Measurements from ENCODE around the gene RAVER1. TPM values are rescaled to one million over a fixed set of nuclear protein-coding genes. Genes with fewer than 3 reads are reported as not detected.
"Not testable (repeated sequence)": the region's sequence is repeated elsewhere in the genome, so short reads cannot be mapped to it uniquely, and the experiment has no call there.

Gene RAVER1
- polyA plus RNA-seq, 1 donor: 10.9 TPM

DNA sequence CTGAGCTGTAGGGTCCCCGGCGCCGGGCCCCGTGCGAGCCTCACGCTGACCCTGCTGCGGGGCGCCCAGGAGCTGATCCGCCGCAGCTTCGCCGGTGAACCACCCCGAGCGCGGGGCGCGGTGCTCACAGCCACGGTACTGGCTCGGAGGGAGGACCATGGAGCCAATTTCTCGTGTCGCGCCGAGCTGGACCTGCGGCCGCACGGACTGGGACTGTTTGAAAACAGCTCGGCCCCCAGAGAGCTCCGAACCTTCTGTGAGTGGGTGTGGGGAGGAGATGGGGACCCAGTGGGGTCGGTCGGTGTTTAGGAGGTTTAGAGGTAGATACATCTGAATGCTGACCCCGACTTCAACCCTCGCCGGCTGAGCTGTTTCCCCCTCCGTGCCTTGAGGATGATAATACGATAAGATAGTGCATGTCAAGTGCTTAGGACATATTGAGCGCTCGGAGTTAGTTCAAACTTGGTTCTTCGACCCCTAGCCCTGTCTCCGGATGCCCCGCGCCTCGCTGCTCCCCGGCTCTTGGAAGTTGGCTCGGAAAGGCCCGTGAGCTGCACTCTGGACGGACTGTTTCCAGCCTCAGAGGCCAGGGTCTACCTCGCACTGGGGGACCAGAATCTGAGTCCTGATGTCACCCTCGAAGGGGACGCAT, 41.6 kb downstream of the RAVER1 start:
- no peak for DNase-seq (ENCODE audit: low read depth)

DNA sequence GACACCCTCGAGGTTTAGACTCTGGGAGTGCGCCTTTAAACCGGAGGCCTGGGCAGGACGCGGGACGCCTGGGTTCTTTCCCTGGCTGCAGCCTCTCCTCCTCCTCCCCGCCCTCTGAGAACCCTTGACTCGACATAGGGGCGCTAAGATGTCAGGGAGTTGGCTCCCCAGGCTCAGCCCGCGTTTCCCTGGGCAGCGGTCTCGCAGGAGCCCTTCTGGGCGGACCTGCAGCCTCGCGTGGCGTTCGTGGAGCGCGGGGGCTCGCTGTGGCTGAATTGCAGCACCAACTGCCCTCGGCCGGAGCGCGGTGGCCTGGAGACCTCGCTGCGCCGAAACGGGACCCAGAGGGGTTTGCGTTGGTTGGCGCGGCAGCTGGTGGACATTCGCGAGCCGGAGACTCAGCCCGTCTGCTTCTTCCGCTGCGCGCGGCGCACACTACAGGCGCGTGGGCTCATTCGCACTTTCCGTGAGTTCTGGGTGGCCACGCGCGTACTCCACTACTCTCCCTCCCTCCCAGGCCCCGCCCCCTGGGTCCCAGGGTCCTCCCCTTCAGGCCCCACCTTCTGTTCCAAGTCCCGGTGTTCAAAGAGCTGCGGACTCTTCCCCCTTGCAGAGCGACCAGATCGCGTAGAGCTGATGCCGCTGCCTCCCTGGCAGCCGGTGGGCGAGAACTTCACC, 42.3 kb downstream of the RAVER1 start:
- DNase-seq (ENCODE audit: low read depth): no peak

DNA sequence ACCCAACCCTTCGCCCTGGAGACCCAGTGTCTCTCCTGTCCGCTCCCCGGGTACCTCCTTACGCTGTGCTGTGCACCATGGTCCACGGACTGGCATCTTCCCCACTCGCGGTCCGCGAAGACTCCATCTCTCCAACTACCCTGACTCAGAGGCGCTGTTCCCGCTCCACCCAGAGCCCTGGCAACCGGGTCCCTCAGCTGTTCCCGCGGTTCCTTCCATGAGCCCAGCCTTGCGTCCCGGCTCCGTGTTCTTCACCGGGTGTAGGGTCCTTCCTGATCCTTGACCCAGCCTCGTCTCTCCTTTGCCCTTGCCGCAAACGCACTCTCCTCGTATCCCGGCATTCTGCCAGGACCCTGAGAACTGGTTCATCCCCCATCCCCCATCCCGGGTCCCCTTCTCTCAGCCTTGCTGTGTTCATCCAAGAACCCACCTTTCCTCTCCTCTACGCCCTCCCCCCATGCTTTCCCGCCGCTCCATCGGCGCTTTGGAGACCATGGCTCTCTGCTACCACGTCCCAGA, 42.9 kb downstream of the RAVER1 start:
- no peak for DNase-seq (ENCODE audit: low read depth)

DNA sequence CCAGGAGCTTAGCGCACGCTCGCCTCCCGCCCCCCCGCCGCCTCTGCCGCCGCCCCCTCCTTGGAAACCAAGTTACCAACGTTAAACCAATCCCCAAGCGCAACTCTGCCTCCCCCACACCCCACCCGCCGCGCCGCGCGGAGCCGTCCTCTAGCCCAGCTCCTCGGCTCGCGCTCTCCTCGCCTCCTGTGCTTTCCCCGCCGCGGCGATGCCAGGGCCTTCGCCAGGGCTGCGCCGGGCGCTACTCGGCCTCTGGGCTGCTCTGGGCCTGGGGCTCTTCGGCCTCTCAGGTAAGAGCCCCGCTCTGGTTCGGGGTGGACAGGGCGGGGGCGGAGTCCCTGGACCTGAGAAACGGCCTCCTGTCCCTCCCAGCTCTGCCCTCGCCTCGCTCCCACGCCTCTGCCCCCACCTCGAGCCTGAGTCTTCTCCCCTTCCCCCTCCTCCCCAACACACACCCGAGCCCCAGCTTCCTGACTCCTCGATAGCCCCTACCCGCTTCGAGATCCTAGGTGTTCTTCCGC, 43.4 kb downstream of the RAVER1 start, which contains the start of gene ICAM5:
Gene ICAM5, plus strand, starts transcription at position 117 of the 521 bp plus-strand sequence. Its CDS starts 92 bp downstream, at position 209.
- no peak for DNase-seq (ENCODE audit: low read depth)

DNA sequence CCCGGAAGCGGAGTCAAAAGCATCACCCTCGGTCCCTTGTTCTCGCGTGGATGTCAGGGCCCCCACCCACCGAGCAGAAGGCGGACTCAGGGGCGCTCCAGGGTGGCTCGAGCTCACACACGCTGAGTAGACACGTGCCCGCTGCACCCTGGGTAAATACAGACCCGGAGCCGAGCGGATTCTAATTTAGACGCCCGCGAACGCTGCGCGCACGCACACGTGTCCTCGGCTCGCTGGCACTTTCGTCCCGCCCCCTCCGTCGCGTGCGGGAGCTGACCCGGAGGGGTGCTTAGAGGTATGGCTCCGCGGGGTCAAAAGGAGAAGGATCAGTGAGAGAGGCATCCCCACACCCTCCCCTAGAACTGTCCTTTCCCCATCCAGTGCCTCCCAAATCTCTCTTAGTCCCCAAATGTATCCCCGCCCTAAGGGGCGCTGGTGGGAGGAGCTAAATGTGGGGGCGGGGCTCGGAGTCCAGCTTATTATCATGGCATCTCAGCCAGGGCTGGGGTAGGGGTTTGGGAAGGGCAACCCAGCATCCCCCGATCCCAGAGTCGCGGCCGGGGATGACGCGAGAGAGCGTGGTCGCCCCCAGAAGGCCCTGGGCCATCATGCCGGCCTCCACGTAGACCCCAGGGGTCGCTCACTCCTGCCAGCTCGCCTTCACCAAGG, 44.0 kb downstream of the RAVER1 start:
- no peak for DNase-seq (ENCODE audit: low read depth)

DNA sequence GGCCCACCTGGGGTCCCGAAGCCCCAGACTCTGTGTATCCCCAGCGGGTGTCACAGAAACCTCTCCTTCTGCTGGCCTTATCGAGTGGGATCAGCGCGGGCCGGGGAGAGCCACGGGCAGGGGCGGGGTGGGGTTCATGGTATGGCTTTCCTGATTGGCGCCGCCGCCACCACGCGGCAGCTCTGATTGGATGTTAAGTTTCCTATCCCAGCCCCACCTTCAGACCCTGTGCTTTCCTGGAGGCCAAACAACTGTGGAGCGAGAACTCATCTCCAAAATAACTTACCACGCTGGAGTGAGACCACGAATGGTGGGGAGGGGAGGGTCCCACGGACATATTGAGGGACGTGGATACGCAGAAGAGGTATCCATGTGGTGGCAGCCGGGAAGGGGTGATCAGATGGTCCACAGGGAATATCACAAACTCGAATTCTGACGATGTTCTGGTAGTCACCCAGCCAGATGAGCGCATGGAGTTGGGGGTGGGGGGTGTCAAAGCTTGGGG, 44.6 kb downstream of the RAVER1 start:
- no peak for DNase-seq (ENCODE audit: low read depth)

DNA sequence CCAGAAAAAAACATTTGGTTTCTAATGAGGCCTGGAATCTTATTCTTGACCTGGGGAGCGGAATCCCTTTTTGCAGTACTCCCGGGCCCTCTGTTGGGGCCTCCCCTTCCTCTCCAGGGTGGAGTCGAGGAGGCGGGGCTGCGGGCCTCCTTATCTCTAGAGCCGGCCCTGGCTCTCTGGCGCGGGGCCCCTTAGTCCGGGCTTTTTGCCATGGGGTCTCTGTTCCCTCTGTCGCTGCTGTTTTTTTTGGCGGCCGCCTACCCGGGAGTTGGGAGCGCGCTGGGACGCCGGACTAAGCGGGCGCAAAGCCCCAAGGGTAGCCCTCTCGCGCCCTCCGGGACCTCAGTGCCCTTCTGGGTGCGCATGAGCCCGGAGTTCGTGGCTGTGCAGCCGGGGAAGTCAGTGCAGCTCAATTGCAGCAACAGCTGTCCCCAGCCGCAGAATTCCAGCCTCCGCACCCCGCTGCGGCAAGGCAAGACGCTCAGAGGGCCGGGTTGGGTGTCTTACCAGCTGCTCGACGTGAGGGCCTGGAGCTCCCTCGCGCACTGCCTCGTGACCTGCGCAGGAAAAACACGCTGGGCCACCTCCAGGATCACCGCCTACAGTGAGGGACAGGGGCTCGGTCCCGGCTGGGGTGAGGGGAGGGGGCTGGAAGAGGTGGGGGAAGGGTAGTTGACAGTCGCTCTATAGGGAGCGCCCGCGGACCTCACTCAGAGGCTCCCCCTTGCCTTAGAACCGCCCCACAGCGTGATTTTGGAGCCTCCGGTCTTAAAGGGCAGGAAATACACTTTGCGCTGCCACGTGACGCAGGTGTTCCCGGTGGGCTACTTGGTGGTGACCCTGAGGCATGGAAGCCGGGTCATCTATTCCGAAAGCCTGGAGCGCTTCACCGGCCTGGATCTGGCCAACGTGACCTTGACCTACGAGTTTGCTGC, 46.3 kb downstream of the RAVER1 start, which contains the start of gene ICAM4:
Gene ICAM4, plus strand, starts transcription at position 153 of the 935 bp plus-strand sequence. Its CDS starts 58 bp downstream, at position 211.
- no peak for DNase-seq (ENCODE audit: low read depth)

DNA sequence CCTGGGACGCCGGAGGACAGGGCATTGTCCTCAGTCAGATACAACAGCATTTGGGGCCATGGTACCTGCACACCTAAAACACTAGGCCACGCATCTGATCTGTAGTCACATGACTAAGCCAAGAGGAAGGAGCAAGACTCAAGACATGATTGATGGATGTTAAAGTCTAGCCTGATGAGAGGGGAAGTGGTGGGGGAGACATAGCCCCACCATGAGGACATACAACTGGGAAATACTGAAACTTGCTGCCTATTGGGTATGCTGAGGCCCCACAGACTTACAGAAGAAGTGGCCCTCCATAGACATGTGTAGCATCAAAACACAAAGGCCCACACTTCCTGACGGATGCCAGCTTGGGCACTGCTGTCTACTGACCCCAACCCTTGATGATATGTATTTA, 47.9 kb downstream of the RAVER1 start:
- DNase-seq (ENCODE audit: low read depth): no peak

DNA sequence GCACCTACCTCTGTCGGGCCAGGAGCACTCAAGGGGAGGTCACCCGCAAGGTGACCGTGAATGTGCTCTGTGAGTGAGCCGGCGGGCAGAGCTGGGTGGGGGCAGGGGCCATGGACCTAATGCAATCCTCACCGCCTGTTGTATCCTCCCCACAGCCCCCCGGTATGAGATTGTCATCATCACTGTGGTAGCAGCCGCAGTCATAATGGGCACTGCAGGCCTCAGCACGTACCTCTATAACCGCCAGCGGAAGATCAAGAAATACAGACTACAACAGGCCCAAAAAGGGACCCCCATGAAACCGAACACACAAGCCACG, 48.4 kb downstream of the RAVER1 start:
- no peak for DNase-seq (ENCODE audit: low read depth)

DNA sequence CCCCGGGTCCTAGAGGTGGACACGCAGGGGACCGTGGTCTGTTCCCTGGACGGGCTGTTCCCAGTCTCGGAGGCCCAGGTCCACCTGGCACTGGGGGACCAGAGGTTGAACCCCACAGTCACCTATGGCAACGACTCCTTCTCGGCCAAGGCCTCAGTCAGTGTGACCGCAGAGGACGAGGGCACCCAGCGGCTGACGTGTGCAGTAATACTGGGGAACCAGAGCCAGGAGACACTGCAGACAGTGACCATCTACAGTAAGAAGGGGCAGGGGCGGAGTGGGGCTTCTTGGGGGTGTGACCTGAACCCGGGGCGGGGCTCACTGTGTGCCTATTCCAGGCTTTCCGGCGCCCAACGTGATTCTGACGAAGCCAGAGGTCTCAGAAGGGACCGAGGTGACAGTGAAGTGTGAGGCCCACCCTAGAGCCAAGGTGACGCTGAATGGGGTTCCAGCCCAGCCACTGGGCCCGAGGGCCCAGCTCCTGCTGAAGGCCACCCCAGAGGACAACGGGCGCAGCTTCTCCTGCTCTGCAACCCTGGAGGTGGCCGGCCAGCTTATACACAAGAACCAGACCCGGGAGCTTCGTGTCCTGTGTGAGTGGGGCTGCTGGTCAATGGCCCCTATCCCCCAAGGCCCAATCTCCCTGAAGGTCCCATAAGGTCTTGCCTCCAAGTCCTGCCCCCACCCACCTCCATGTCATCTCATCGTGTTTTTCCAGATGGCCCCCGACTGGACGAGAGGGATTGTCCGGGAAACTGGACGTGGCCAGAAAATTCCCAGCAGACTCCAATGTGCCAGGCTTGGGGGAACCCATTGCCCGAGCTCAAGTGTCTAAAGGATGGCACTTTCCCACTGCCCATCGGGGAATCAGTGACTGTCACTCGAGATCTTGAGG, 49.0 kb downstream of the RAVER1 start:
- DNase-seq (ENCODE audit: low read depth): no peak

DNA sequence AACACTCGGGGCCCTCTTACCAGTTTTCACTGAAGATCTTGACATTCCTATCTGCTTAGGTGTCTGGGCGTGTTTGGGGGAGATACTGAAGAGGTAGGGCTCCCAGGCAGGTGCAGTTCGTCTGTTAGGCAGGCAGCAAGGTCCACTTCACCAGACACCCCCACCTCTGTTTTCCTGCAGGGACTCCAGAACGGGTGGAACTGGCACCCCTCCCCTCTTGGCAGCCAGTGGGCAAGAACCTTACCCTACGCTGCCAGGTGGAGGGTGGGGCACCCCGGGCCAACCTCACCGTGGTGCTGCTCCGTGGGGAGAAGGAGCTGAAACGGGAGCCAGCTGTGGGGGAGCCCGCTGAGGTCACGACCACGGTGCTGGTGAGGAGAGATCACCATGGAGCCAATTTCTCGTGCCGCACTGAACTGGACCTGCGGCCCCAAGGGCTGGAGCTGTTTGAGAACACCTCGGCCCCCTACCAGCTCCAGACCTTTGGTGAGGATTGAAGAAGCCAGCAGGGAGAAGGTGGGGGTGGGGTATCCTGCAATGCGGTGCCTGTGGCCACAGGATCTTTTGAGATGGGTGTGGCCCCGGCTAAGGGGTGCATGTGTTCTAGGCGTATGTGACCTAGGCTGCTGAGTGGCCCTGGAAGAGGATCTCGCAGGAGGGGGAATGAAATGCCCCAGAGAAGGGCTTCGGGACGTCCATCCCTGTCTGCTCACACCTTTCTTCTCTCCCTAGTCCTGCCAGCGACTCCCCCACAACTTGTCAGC, 49.8 kb downstream of the RAVER1 start:
- no peak for DNase-seq (ENCODE audit: low read depth)

DNA sequence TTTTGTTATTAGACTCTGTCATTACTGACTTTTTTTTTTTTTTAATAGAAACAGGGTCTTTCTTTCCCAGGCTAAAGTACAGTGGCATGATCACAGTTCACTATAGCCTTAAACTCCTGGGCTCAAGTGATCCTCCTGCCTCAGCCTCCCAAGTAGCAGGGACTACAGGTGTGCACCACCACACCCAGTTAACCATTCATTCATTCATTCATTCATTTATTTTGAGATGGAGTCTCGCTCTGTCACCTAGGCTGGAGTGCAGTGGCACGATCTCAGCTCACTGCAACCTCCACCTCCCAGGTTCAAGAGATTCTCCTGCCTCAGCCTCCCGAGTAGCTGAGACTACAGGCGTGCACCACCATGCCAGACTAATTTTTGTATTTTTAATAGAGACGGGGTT, 51.3 kb downstream of the RAVER1 start:
- not testable (repeated sequence) for DNase-seq (ENCODE audit: low read depth)

DNA sequence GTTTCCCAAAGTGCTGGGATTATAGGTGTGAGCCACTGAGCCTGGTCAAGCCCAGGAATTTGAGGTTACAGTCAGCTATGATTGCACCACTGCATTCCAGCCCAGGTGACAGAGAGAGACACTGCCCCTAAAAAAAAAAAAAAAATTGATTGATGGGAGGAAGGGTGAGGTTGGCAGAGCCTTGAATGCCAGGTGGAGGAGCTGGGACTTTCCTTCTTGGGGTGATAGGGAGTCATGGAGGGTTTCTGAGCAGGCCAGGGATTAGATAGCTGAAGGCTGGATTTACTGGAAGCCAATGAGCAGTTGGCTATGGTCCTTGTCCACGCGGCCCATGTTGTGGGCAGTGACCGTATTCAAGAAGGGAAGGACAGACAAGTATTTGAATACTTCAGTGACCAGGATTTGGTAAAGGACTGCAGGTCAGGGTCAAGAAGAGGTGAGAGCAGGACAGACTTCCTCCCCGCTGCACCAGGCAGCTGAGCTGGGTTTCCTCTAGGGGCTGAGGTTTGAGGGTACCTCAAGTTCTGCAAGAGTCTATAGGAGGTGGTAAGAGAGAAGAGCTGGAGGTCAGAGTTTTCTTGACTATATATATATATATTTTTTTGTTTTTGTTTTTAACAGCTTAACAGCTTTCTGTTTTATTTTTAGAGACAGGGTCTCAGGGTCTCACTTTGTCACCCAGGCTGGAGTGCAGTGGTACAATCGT, 53.4 kb downstream of the RAVER1 start:
- DNase-seq (ENCODE audit: low read depth): no peak

DNA sequence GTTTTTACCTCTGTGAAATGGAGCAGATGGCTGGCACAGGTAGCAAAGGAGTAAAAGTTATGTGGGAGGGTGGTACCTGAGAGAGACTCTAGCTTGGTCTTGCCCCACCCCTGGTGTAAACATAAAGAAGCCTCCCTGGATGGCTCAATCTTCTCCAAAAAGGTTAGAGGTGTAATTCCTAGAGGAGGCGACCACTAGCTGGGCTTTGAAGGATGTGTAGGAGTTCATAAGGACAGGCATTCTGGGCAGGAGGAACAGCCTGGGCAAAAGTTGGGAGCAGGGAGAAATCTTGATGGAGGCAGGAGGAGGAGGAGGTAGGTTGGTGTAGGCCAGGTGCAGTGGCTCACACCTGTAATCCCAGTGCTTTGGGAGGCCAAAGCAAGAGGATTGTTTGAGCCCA, 54.4 kb downstream of the RAVER1 start:
- no peak for DNase-seq (ENCODE audit: low read depth)

DNA sequence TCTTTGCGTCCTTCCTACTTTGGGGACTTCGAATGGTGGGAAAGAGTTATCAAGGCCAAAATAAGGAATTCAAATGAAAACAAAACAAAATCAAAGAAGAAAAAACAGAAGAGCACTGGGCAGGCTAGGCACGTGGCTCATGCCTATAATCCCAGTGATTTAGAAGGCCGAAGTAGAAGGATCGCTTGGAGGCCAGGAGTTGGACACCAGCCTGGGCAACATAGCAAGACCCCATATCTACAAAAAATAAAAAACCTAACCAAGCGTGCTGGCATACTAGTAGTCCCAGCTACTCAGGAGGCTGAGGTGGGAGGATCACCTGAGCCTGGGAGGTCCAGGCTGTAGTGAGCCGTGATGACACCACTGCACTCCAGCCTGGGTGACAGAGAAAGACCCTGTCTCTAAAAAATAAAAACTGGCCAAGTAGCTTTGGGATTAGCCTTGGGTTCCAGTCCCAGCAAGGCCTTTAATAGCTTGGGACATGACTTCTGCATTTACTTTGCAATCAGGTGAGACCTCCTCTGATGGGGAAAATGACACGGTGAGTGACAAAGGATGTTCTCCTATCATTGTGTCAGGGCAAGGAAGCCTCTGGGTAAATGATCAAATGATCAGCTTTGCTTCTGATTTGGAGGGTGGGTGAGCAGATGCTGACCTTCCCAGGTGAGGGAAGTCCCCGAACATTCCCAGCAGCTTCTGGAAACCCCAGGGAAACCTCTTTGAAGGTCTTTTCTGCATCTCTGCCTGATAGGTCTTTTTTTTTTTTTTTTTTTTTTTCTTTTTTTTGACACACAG, 55.3 kb downstream of the RAVER1 start:
- DNase-seq (ENCODE audit: low read depth): no peak

DNA sequence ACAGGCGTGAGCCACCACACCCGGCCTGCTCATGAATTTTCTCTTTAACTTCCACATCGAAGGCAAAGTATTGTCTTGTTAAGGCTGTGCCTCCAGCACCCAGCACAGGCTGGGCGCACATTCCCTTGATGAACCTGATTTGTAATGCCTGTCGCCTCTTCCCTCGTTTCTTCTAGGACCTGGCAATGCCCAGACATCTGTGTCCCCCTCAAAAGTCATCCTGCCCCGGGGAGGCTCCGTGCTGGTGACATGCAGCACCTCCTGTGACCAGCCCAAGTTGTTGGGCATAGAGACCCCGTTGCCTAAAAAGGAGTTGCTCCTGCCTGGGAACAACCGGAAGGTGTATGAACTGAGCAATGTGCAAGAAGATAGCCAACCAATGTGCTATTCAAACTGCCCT, 58.7 kb downstream of the RAVER1 start:
- no peak for DNase-seq (ENCODE audit: low read depth)

DNA sequence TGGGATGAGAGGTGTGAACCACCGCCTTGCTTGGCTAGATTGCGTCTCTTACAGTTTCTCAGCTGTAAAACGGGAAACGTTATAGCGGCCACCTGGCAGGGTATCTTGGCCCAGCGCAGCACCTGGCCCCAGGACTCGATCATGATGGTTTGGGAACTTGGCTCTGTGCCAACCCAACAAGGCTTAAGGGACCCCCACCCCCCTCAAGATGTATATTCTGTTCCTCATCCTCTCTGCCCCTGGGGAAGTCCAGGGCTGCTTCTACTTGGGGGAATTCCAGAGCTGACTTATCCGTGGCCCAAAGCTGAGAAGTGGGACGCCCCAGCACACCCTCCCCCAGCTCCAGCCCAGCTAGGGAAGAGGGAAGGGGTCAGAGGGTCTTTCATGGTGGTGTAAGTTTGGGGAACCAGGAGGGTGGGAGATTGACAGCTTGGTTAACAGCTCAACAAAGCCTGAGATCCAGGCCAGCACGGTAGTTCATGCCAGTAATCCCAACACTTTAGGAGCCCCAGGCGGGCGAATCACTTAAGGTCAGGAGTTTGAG, 61.7 kb downstream of the RAVER1 start:
- no peak for DNase-seq (ENCODE audit: low read depth)
